ENCODE measurements around the gene TSPAN31.

The TSPAN31 gene

GRCh38 chr12:57722716-57723629 lies 21.9 kb upstream of the TSPAN31 start:
- DNase-seq (ENCODE audit: low read depth), result no peak

GRCh38 chr12:57723630-57723962 lies 21.2 kb upstream of the TSPAN31 start:
- DNase-seq (ENCODE audit: low read depth), result no peak

GRCh38 chr12:57724003-57724935 lies 20.6 kb upstream of the TSPAN31 start:
- no peak for DNase-seq (ENCODE audit: low read depth)

- no peak for DNase-seq (ENCODE audit: low read depth)
These were observed 19.7 kb upstream of the TSPAN31 start for GRCh38 chr12:57724936-57725740.

GRCh38 chr12:57725851-57726150 lies 19.0 kb upstream of the TSPAN31 start:
- DNase-seq (ENCODE audit: low read depth), result no peak

GRCh38 chr12:57726151-57726883 lies 18.5 kb upstream of the TSPAN31 start:
- peak; percentile 70 for DNase-seq (ENCODE audit: low read depth)

- no peak for DNase-seq (ENCODE audit: low read depth)
These were observed 17.7 kb upstream of the TSPAN31 start for GRCh38 chr12:57726884-57727757.

- DNase-seq (ENCODE audit: low read depth), result no peak
These were observed 17.0 kb upstream of the TSPAN31 start for GRCh38 chr12:57727758-57728395.

GRCh38 chr12:57729321-57729844 lies 15.5 kb upstream of the TSPAN31 start:
- DNase-seq (ENCODE audit: low read depth), result no peak

GRCh38 chr12:57730336-57731067 lies 14.3 kb upstream of the TSPAN31 start:
- no peak for DNase-seq (ENCODE audit: low read depth)

- DNase-seq (ENCODE audit: low read depth), result no peak
These were observed 13.3 kb upstream of the TSPAN31 start for GRCh38 chr12:57731411-57732080.

- DNase-seq (ENCODE audit: low read depth), result no peak
These were observed 12.6 kb upstream of the TSPAN31 start for GRCh38 chr12:57732270-57732669.

GRCh38 chr12:57732726-57733593 lies 11.9 kb upstream of the TSPAN31 start:
- no peak for DNase-seq (ENCODE audit: low read depth)

GRCh38 chr12:57733928-57734327 lies 10.9 kb upstream of the TSPAN31 start:
- no peak for DNase-seq (ENCODE audit: low read depth)

- no peak for DNase-seq (ENCODE audit: low read depth)
These were observed 10.2 kb upstream of the TSPAN31 start for GRCh38 chr12:57734591-57734990.

GRCh38 chr12:57735198-57735855 lies 9.5 kb upstream of the TSPAN31 start:
- no peak for DNase-seq (ENCODE audit: low read depth)
